ENCODE measurements around the gene VCAN. TPM values are rescaled to one million over a fixed set of nuclear protein-coding genes. Genes with fewer than 3 reads are reported as not detected.

The VCAN gene
- total RNA-seq, 6 donors from 2014 or later = 73.3 to 254 (median 121) TPM

DNA sequence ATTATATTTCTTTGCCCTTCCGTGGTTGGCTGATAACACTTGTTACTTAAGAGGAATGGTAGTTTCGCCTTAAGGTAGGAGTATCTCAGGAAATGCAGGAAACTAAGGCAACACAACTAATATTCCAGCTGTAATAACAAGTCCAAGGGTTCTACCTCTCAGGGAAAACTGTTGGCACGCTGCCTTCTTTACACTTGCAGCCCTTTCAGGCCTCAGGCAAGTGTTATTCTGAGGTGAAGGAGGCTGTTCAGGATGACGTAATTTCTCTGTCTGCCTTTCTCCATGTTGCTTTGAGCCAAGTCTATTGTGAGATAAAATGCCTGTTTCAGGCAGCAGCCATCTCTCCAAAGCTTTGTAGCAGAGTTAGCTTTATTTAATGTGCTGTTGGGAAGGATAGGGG lies 38.0 kb downstream of the VCAN start:
- H3K27me3 ChIP-seq = no peaks in the 10 kb centered on the region
- peak in 1 of 2 donors; percentile 74 for ATAC-seq (ENCODE audit: low FRiP score in 2 of 2)

GRCh38 chr5:83510260-83510659 lies 38.7 kb downstream of the VCAN start:
- no peak for TF ChIP-seq EP300 (IDR thresholded peaks at IDR 0.05)
- no peak for DNase-seq
- Histone ChIP-seq H3K27ac (no peak overlapping the region), H3K9me3 (no peaks in the 10 kb centered on the region), H3K36me3 (no peaks in the 10 kb centered on the region), H3K27me3 (no peaks in the 10 kb centered on the region), H3K4me3 (no peak overlapping the region), H3K4me1 (peaks cover 0 to 7% (median 0%) of the 10 kb centered on the region in 4 donors)
- WGBS, 2 donors = 71 to 81% methylated on average over 1 of the region's 1 CpG
- ATAC-seq (ENCODE audit: low FRiP score in 2 of 2) = no peak

More for the DNA sequence above, 38.0 kb downstream of the VCAN start:
- DNase-seq = peak in 1 of 2 donors; percentile 49
- no peak for TF ChIP-seq POLR2A (IDR thresholded peaks at IDR 0.05)
- TF ChIP-seq CTCF (IDR thresholded peaks at IDR 0.05) = no peak
- TF ChIP-seq POLR2AphosphoS5 (IDR thresholded peaks at IDR 0.05) = no peak
- no peak for TF ChIP-seq EP300 (IDR thresholded peaks at IDR 0.05)
- Histone ChIP-seq H3K4me1 (peaks cover 0 to 7% (median 0%) of the 10 kb centered on the region in 4 donors), H3K27ac (no peak overlapping the region), H3K4me3 (no peak overlapping the region), H3K9me3 (no peaks in the 10 kb centered on the region), H3K36me3 (no peaks in the 10 kb centered on the region)
- WGBS, 2 donors = 39 to 45% methylated on average over 4 of the region's 4 CpGs

GRCh38 chr5:83512061-83512745 lies 40.7 kb downstream of the VCAN start:
- no peaks in the 10 kb centered on the region for H3K27me3 ChIP-seq

GRCh38 chr5:83513081-83513480 lies 41.5 kb downstream of the VCAN start:
- no peak overlapping the region for H3K4me3 ChIP-seq
- no peaks in the 10 kb centered on the region for H3K27me3 ChIP-seq
- DNase-seq = no peak
- no peaks in the 10 kb centered on the region for H3K9me3 ChIP-seq
- H3K36me3 ChIP-seq = no peaks in the 10 kb centered on the region
- no peak for TF ChIP-seq POLR2A (IDR thresholded peaks at IDR 0.05)
- no peak for ATAC-seq (ENCODE audit: low FRiP score in 2 of 2)
- H3K27ac ChIP-seq = no peak overlapping the region
- H3K4me1 ChIP-seq = peaks cover 0 to 7% (median 0%) of the 10 kb centered on the region in 4 donors
- 63 to 66% methylated on average over 1 of the region's 1 CpG for WGBS, 2 donors

More at GRCh38 chr5:83512061-83512745, 40.7 kb downstream of the VCAN start:
- H3K4me1 ChIP-seq = peaks cover 0 to 7% (median 0%) of the 10 kb centered on the region in 4 donors
- no peaks in the 10 kb centered on the region for H3K36me3 ChIP-seq
- peak in 1 of 2 donors; percentile 46 for DNase-seq
- TF ChIP-seq CTCF (IDR thresholded peaks at IDR 0.05) (no peak), POLR2AphosphoS5 (IDR thresholded peaks at IDR 0.05) (no peak), POLR2A (IDR thresholded peaks at IDR 0.05) (no peak), EP300 (IDR thresholded peaks at IDR 0.05) (no peak)
- ATAC-seq (ENCODE audit: low FRiP score in 2 of 2) = no peak
- no peak overlapping the region for H3K27ac ChIP-seq
- 89 to 90% methylated on average over 13 of the region's 13 CpGs for WGBS, 2 donors
- no peak overlapping the region for H3K4me3 ChIP-seq
- no peaks in the 10 kb centered on the region for H3K9me3 ChIP-seq

DNA sequence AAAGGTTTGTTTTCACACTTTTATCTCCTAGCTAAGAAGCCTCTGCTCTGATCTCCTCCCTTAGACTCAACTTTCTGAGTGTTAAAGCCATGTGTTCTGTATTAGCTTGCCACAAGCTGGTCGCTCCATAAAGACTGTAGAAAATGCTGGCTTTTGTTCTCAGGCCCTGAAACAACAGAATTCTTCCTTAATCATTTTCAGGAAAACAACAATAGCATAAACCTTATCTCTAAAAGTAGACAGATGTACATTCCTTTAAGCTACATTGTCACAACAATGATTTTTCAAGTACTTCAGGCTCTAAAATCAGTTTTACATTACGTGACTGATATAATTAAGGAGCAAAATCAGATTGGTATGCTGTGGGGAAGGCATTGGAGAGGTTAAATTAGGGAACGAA lies 41.9 kb downstream of the VCAN start:
- H3K36me3 ChIP-seq = no peaks in the 10 kb centered on the region
- no peak for ATAC-seq (ENCODE audit: low FRiP score in 2 of 2)
- no peak for TF ChIP-seq POLR2A (IDR thresholded peaks at IDR 0.05)
- no peak for TF ChIP-seq POLR2AphosphoS5 (IDR thresholded peaks at IDR 0.05)
- TF ChIP-seq EP300 (IDR thresholded peaks at IDR 0.05) = no peak
- TF ChIP-seq CTCF (IDR thresholded peaks at IDR 0.05) = no peak
- 62 to 65% methylated on average over 3 of the region's 3 CpGs for WGBS, 2 donors
- no peaks in the 10 kb centered on the region for H3K27me3 ChIP-seq
- no peaks in the 10 kb centered on the region for H3K9me3 ChIP-seq
- peaks cover 0 to 7% (median 0%) of the 10 kb centered on the region in 4 donors for H3K4me1 ChIP-seq
- no peak for DNase-seq
- H3K27ac ChIP-seq = no peak overlapping the region
- H3K4me3 ChIP-seq = no peak overlapping the region

- H3K4me3 ChIP-seq = no peak overlapping the region
- H3K27me3 ChIP-seq = no peaks in the 10 kb centered on the region
- ATAC-seq (ENCODE audit: low FRiP score in 2 of 2) = no peak
- TF ChIP-seq POLR2A (IDR thresholded peaks at IDR 0.05) = no peak
- no peak for TF ChIP-seq CTCF (IDR thresholded peaks at IDR 0.05)
- TF ChIP-seq EP300 (IDR thresholded peaks at IDR 0.05) = no peak
- no peak for TF ChIP-seq POLR2AphosphoS5 (IDR thresholded peaks at IDR 0.05)
- no peak overlapping the region for H3K27ac ChIP-seq
- no peak for DNase-seq
- H3K9me3 ChIP-seq = no peaks in the 10 kb centered on the region
- WGBS, 2 donors = 67 to 75% methylated on average over 2 of the region's 2 CpGs
- peaks cover 0 to 8% (median 0%) of the 10 kb centered on the region in 4 donors for H3K36me3 ChIP-seq
- H3K4me1 ChIP-seq = no peaks in the 10 kb centered on the region
These were observed 44.8 kb downstream of the VCAN start for GRCh38 chr5:83516377-83516776.
